Liver (tissue), 2 donors: ENCODE results near the gene SPTAN1.

Experiments used
- TF ChIP-seq, protein P1 (sequence below): fragments of 150-350 bp; IDR thresholded peaks from 2 replicates; pipeline ENCODE4 v1.5.1; 2017; ENCODE audit warnings: improper control_type of control experiment, low read depth, low read length; ENCODE audit not compliant: missing input control
- TF ChIP-seq, protein P2 (sequence below): IDR thresholded peaks from 2 replicates; pipeline ENCODE4 v1.6.1; 2016; ENCODE audit warnings: antibody characterized with exemption
- donor health status: healthy.

DNA sequence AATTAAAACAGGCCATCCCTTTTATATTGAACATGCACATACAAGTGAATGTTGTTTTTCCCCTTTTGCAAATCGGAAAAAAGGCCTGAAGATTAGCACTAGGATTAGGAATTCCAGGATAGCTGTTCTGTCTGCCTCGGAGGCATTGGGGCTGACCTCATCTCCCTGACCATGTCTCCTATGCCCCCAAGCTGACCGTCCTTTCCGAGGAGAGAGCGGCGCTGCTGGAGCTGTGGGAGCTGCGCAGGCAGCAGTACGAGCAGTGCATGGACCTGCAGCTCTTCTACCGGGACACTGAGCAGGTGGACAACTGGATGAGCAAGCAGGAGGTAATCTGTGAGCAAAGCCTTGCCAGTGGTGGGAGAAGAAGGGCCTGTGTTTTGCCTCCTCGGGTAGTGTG, 28.3 kb downstream of the SPTAN1 start:
- TF ChIP-seq, protein P1, sequence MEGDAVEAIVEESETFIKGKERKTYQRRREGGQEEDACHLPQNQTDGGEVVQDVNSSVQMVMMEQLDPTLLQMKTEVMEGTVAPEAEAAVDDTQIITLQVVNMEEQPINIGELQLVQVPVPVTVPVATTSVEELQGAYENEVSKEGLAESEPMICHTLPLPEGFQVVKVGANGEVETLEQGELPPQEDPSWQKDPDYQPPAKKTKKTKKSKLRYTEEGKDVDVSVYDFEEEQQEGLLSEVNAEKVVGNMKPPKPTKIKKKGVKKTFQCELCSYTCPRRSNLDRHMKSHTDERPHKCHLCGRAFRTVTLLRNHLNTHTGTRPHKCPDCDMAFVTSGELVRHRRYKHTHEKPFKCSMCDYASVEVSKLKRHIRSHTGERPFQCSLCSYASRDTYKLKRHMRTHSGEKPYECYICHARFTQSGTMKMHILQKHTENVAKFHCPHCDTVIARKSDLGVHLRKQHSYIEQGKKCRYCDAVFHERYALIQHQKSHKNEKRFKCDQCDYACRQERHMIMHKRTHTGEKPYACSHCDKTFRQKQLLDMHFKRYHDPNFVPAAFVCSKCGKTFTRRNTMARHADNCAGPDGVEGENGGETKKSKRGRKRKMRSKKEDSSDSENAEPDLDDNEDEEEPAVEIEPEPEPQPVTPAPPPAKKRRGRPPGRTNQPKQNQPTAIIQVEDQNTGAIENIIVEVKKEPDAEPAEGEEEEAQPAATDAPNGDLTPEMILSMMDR, result no peak
- TF ChIP-seq, protein P2, sequence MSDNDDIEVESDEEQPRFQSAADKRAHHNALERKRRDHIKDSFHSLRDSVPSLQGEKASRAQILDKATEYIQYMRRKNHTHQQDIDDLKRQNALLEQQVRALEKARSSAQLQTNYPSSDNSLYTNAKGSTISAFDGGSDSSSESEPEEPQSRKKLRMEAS, result no peak
